Measurements from ENCODE around the gene TTLL3. TPM values are rescaled to one million over a fixed set of nuclear protein-coding genes. Genes with fewer than 3 reads are reported as not detected.
"Not testable (repeated sequence)": the region's sequence is repeated elsewhere in the genome, so short reads cannot be mapped to it uniquely, and the experiment has no call there.

Gene TTLL3
- total RNA-seq, 1 experiment from 2014 or later = 19.5 TPM

DNA sequence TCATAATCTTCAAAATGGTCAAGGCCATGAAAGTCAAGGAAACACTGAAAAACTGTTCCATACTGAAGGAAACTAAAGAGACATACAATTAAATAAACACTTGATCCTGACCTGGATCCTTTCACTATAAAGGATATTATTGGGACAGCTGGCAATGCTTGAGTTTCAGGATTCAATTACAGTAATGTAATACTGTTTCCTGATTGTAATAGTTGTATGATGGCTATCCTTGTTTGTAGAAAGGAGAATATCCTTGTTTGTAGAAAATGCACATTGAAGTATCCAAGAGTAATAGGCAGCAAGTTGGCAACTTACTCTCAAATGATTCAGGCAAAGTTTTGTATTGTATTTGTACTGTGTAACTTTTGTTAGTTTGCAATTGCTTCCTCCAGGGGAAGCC is 65.4 kb downstream of the TTLL3 start:
- BruUV-seq (replicated peaks) = no TSS peak
- Mint-ChIP-seq H3K4me3 (ENCODE audit: low read depth, unreplicated experiment) (no peak overlapping the region), H3K36me3 (ENCODE audit: insufficient read depth, unreplicated experiment) (peaks cover 4% of the 10 kb centered on the region), H3K27me3 (ENCODE audit: unreplicated experiment) (no peaks in the 10 kb centered on the region), H3K27ac (ENCODE audit: unreplicated experiment) (no peak overlapping the region), H3K9me3 (ENCODE audit: low read depth, unreplicated experiment) (no peaks in the 10 kb centered on the region), H3K4me1 (ENCODE audit: low read depth, unreplicated experiment) (peaks cover 23% of the 10 kb centered on the region)
- intact Hi-C loops (cut with micrococcal nuclease; ENCODE audit: unreplicated experiment) = no loop called here
- DNase-seq = no peak
- TF ChIP-seq, protein P1, sequence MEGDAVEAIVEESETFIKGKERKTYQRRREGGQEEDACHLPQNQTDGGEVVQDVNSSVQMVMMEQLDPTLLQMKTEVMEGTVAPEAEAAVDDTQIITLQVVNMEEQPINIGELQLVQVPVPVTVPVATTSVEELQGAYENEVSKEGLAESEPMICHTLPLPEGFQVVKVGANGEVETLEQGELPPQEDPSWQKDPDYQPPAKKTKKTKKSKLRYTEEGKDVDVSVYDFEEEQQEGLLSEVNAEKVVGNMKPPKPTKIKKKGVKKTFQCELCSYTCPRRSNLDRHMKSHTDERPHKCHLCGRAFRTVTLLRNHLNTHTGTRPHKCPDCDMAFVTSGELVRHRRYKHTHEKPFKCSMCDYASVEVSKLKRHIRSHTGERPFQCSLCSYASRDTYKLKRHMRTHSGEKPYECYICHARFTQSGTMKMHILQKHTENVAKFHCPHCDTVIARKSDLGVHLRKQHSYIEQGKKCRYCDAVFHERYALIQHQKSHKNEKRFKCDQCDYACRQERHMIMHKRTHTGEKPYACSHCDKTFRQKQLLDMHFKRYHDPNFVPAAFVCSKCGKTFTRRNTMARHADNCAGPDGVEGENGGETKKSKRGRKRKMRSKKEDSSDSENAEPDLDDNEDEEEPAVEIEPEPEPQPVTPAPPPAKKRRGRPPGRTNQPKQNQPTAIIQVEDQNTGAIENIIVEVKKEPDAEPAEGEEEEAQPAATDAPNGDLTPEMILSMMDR (IDR thresholded peaks at IDR 0.05; ENCODE audit: unreplicated experiment) = no peak
- CTCF ChIA-PET = interaction anchor here (0.6 to 0.7 kb wide), 3 partner anchors 27 to 142 kb away, joined by 3 to 4 read pairs (median 3); no protein-coding TSS in a partner anchor

DNA sequence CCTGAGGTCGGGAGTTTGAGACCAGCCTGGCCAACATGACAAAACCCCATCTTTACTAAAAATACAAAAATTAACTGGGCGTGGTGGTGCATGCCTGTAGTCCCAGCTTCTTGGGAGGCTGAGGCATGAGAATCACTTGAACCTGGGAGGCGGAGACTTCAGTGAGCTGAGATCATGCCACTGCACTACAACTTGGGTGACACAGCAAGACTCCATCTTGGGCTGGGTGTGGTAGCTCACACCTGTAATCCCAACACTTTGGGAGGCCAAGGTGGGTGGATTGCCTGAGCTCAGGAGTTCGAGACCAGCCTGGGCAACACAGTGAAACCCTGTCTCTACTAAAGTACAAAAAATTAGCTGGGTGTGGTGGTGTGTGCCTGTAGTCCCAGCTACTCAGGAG is 66.2 kb downstream of the TTLL3 start:
- peaks cover 24% of the 10 kb centered on the region for H3K4me1 Mint-ChIP-seq (ENCODE audit: low read depth, unreplicated experiment)
- H3K36me3 Mint-ChIP-seq (ENCODE audit: insufficient read depth, unreplicated experiment); intact Hi-C loops (cut with micrococcal nuclease; ENCODE audit: unreplicated experiment); H3K27me3 Mint-ChIP-seq (ENCODE audit: unreplicated experiment); H3K4me3 Mint-ChIP-seq (ENCODE audit: low read depth, unreplicated experiment); DNase-seq; H3K9me3 Mint-ChIP-seq (ENCODE audit: low read depth, unreplicated experiment); H3K27ac Mint-ChIP-seq (ENCODE audit: unreplicated experiment); BruUV-seq (replicated peaks): not testable (repeated sequence)
- CTCF ChIA-PET = interaction anchor here (0.7 kb wide), 1 partner anchor 266 kb away, joined by 4 read pairs; the partner anchor contains the start of gene VHL

DNA sequence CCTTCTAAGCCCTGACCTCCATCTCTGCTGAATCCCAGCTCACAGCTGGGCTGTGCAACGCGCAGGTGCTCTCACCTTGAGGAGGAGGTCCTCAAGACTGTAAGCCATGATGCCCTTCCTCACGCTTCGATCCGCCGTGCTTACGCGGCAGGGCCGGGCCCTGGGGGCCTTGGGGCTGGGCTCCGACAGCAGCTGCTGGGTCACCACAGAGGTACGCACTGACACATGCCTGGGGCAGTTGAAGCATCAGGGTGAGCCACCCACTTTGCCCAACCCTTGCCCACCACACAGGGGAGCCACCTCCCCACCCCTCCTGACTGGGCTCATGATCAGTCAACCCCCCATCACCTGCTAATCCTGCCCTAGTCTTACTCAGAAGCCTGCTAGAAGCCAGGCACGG is 66.9 kb downstream of the TTLL3 start:
- no peak for DNase-seq
- Mint-ChIP-seq H3K9me3 (ENCODE audit: low read depth, unreplicated experiment) (no peaks in the 10 kb centered on the region), H3K36me3 (ENCODE audit: insufficient read depth, unreplicated experiment) (peaks cover 5% of the 10 kb centered on the region), H3K4me1 (ENCODE audit: low read depth, unreplicated experiment) (peaks cover 24% of the 10 kb centered on the region), H3K27me3 (ENCODE audit: unreplicated experiment) (no peaks in the 10 kb centered on the region), H3K4me3 (ENCODE audit: low read depth, unreplicated experiment) (no peak overlapping the region), H3K27ac (ENCODE audit: unreplicated experiment) (no peak overlapping the region)
- intact Hi-C loops (cut with micrococcal nuclease; ENCODE audit: unreplicated experiment) = no loop called here
- TF ChIP-seq, protein P1 (IDR thresholded peaks at IDR 0.05; ENCODE audit: unreplicated experiment) = no peak
- CTCF ChIA-PET = no interaction called here
- BruUV-seq (replicated peaks) = no TSS peak

DNA sequence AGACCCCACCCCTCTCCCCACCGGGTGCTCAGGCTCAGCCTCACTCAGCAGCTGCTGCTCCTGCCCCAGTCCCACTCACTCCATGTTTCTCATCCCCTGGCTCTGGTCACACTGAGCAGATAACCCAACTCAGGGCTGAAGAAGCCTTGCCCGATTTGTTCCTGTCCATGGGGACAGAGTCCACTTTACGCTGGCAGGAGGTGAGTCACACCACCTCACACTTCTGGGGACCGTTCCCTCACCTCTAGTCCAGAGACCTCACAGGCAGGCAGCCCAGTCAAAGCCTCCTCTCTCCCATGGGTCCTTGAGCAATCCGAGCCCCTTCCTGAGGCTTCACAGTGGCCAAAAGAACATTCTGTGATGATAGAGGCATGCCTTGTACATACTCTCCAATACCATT is 68.6 kb downstream of the TTLL3 start:
- Mint-ChIP-seq H3K9me3 (ENCODE audit: low read depth, unreplicated experiment) (no peaks in the 10 kb centered on the region), H3K27me3 (ENCODE audit: unreplicated experiment) (no peaks in the 10 kb centered on the region), H3K36me3 (ENCODE audit: insufficient read depth, unreplicated experiment) (peaks cover 5% of the 10 kb centered on the region), H3K27ac (ENCODE audit: unreplicated experiment) (no peak overlapping the region), H3K4me1 (ENCODE audit: low read depth, unreplicated experiment) (peaks cover 25% of the 10 kb centered on the region), H3K4me3 (ENCODE audit: low read depth, unreplicated experiment) (no peak overlapping the region)
- CTCF ChIA-PET = interaction anchor here (0.6 to 1.4 kb wide), 3 partner anchors 13 to 235 kb away, joined by 3 to 10 read pairs (median 3); no protein-coding TSS in a partner anchor
- no TSS peak for BruUV-seq (replicated peaks)
- peak; percentile 72 for DNase-seq
- TF ChIP-seq, protein P1 (IDR thresholded peaks at IDR 0.05; ENCODE audit: unreplicated experiment) = no peak
- intact Hi-C loops (cut with micrococcal nuclease; ENCODE audit: unreplicated experiment) = no loop called here

DNA sequence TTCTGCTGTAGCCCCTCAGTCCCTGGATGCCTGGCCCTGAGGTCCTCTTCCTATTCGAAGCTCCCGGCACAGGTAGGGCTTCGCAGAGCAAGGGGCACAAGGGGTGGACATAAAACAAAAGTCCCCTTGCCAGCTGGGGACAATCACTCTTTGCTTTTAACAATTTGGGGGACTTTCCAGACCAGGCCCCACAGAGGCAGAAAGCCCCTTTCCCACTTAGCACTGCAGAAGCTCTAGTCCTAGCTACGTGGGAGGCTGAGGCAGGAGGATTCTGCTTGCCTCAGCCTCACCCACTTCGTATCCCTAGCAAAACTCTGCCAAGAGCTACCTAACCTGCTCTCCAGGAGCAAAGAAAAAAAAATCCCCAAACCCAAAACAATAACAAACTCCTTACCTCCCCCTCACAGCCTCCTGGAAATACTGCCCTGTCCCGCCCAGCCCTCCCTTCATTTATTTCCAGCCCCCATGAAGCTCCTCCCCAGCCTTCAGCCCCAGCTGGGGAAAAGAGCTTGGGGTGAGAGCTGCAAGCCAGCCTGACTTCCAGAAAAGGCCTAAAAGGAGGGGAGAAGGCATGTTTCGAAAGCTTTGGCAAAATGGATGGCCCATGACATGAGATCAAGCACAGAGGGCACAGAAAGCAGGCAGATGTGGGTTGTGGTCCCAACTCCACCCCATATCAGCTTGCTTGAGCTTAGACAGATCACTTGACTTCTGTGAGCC is 69.9 kb downstream of the TTLL3 start, which contains the start of gene CIDEC:
Gene CIDEC, minus strand, starts transcription at position 424 of the 720 bp plus-strand sequence. CDS start 1,767 bp downstream, outside the sequence.
- BruUV-seq (replicated peaks) = no TSS peak
- intact Hi-C loops (cut with micrococcal nuclease; ENCODE audit: unreplicated experiment) = no loop called here
- Mint-ChIP-seq H3K36me3 (ENCODE audit: insufficient read depth, unreplicated experiment) (peaks cover 5% of the 10 kb centered on the region), H3K4me1 (ENCODE audit: low read depth, unreplicated experiment) (peaks cover 37% of the 10 kb centered on the region), H3K27me3 (ENCODE audit: unreplicated experiment) (no peaks in the 10 kb centered on the region), H3K9me3 (ENCODE audit: low read depth, unreplicated experiment) (no peaks in the 10 kb centered on the region), H3K27ac (ENCODE audit: unreplicated experiment) (peak within 1 kb of the TSS; percentile 58), H3K4me3 (ENCODE audit: low read depth, unreplicated experiment) (no peak within 1 kb of the TSS)
- no peak for DNase-seq
- CTCF ChIA-PET = interaction anchor here (0.6 kb wide), 1 partner anchor 15 kb away, joined by 3 read pairs; no protein-coding TSS in a partner anchor
- TF ChIP-seq, protein P1 (IDR thresholded peaks at IDR 0.05; ENCODE audit: unreplicated experiment) = no peak
